Subcutaneous abdominal adipose tissue (tissue), 5 donors: ENCODE measurements around the gene KATNB1.

Source experiments
- H3K27ac ChIP-seq: one replicate; pipeline ENCODE4 v1.7.0; 2013; ENCODE audit warnings: low read depth, mild to moderate bottlenecking, inconsistent platforms, low read length, moderate library complexity
- H3K27me3 ChIP-seq, 5 donors: one replicate each; pipeline ENCODE4 v1.7.0; 2013; ENCODE audit warnings: low read length in 5 of 5, inconsistent platforms in 1 of 5; ENCODE audit not compliant: control insufficient read depth in 5 of 5, insufficient read depth in 4 of 5
- H3K36me3 ChIP-seq, 5 donors: one replicate each; pipeline ENCODE4 v1.7.0; 2013; ENCODE audit warnings: low read length in 5 of 5; ENCODE audit not compliant: control insufficient read depth in 5 of 5, insufficient read depth in 5 of 5
- H3K4me1 ChIP-seq, 5 donors: one replicate each; pipeline ENCODE4 v1.7.0; 2013; ENCODE audit warnings: low read length in 5 of 5, mild to moderate bottlenecking in 3 of 5, moderate library complexity in 1 of 5; ENCODE audit not compliant: control insufficient read depth in 5 of 5, insufficient read depth in 5 of 5
- H3K4me3 ChIP-seq, 5 donors: one replicate each; pipeline ENCODE4 v1.7.0; 2013; ENCODE audit warnings: low read length in 5 of 5, low read depth in 1 of 5
- H3K9ac ChIP-seq, 5 donors: one replicate each; pipeline ENCODE4 v1.7.0; 2013; ENCODE audit warnings: low read length in 5 of 5, mild to moderate bottlenecking in 4 of 5, moderate library complexity in 3 of 5
- H3K9me3 ChIP-seq, 5 donors: one replicate each; pipeline ENCODE4 v1.7.0; 2013; ENCODE audit warnings: low read length in 5 of 5; ENCODE audit not compliant: control insufficient read depth in 5 of 5
- donor health status: healthy.
- donor health status: healthy.
- donor health status: healthy.
- donor health status: healthy.
- donor health status: healthy.

Gene KATNB1

GRCh38 chr16:57735755-57736418 lies at the start of gene KATNB1:
TSS of gene KATNB1 (plus strand) at chr16:57735770. CDS start at chr16:57737244, 1,474 bp downstream.
- Histone ChIP-seq H3K36me3 (peaks cover 0 to 4% (median 0%) of the 10 kb centered on the region in 5 donors), H3K4me3 (peak within 1 kb of the TSS; percentile 82 to 97 (median 92)), H3K27ac (peak within 1 kb of the TSS; percentile 51), H3K9ac (peak within 1 kb of the TSS; percentile 11 to 96 (median 90)), H3K4me1 (peaks cover 6 to 27% (median 23%) of the 10 kb centered on the region in 5 donors), H3K9me3 (no peaks in the 10 kb centered on the region), H3K27me3 (no peaks in the 10 kb centered on the region)

DNA sequence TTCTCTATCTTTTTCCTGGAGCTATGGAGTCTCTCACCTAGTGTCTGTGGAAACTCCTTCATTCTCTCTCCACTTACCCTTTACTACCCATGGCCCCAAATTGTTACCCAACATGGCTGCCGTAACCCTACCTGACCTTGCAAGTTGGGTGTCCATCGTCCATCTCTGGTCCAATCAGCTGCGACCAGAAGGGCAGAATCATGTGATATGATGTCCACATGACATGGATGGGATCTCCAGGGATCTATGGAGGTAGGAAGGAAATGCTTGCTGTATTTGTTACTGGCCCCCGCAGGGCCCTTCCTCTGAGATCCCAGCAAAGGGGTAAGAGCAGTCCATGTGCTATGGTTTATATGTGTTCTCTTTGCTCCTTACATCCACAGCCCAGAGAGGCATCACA lies 49.0 kb upstream of the KATNB1 start:
- H3K4me3 ChIP-seq = no peak overlapping the region
- peaks cover 0 to 4% (median 0%) of the 10 kb centered on the region in 5 donors for H3K4me1 ChIP-seq

DNA sequence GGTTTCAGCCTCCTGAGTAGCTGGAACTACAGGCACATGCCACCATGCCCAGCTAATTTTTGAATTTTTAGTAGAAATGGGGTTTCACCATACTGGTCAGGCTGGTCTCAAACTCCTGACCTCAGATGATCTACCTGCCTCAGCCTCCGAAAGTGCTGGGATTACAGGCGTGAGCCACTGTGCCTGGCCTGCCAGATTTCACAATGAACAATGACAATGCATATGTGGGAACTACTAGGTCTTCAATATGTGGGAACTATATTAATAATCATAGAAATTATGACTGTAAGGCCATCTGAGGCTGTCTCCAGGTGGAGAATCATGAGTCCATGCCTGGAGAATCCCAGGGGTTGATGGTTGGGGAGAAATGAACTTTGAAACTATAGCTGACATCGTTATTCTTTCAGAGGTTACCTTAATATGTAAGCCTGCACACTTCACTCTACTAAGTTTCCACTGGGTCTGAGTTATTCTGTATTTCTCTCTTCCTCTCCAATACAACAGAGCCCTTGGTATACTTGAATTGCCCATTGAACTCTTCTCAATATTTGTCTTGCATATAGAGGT lies 48.1 kb upstream of the KATNB1 start:
- Histone ChIP-seq H3K27ac (no peak overlapping the region), H3K4me1 (peaks cover 0 to 4% (median 0%) of the 10 kb centered on the region in 5 donors), H3K9ac (no peak overlapping the region), H3K36me3 (no peaks in the 10 kb centered on the region), H3K4me3 (no peak overlapping the region), H3K9me3 (no peaks in the 10 kb centered on the region), H3K27me3 (peaks cover 6 to 20% (median 10%) of the 10 kb centered on the region in 5 donors)

More for the DNA sequence above, 49.0 kb upstream of the KATNB1 start:
- no peaks in the 10 kb centered on the region for H3K36me3 ChIP-seq
- no peak overlapping the region for H3K9ac ChIP-seq
- no peaks in the 10 kb centered on the region for H3K9me3 ChIP-seq
- H3K27me3 ChIP-seq = peaks cover 6 to 20% (median 10%) of the 10 kb centered on the region in 5 donors
- no peak overlapping the region for H3K27ac ChIP-seq

DNA sequence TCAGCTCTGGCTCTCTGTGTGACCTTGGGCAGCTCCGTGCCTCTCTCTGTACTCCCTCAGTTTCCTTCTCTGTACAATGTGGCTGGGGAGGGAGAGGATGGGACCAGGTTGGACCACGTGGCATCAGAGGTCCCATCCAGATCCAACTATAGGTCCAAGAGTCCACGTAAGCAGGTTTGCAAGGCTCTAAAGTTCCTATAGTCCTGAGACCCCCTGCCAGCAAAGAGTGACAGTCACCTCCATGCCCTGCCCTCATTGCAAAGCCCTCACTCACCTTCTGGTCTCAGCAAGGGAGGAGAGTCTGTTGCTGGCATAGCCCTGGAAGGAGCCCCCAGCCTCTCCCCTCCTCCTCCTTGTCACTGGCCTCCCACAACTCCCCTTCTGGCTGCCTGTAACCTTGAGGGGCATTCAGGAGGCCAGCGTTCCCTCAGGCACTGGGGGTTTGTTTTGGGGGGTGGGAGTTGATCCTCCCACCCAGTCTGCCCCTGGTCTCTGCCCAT lies 47.0 kb upstream of the KATNB1 start:
- H3K9ac ChIP-seq = no peak overlapping the region
- H3K4me3 ChIP-seq = no peak overlapping the region
- H3K27me3 ChIP-seq = peaks cover 6 to 20% (median 10%) of the 10 kb centered on the region in 5 donors
- peaks cover 0 to 4% (median 0%) of the 10 kb centered on the region in 5 donors for H3K4me1 ChIP-seq
- no peaks in the 10 kb centered on the region for H3K9me3 ChIP-seq
- H3K27ac ChIP-seq = no peak overlapping the region
- H3K36me3 ChIP-seq = no peaks in the 10 kb centered on the region

GRCh38 chr16:57688987-57689761 lies 46.4 kb upstream of the KATNB1 start:
- H3K27ac ChIP-seq = no peak overlapping the region
- no peaks in the 10 kb centered on the region for H3K36me3 ChIP-seq
- no peak overlapping the region for H3K9ac ChIP-seq
- no peaks in the 10 kb centered on the region for H3K9me3 ChIP-seq
- peaks cover 0 to 4% (median 0%) of the 10 kb centered on the region in 5 donors for H3K4me1 ChIP-seq
- H3K4me3 ChIP-seq = no peak overlapping the region
- H3K27me3 ChIP-seq = peaks cover 6 to 20% (median 11%) of the 10 kb centered on the region in 5 donors

DNA sequence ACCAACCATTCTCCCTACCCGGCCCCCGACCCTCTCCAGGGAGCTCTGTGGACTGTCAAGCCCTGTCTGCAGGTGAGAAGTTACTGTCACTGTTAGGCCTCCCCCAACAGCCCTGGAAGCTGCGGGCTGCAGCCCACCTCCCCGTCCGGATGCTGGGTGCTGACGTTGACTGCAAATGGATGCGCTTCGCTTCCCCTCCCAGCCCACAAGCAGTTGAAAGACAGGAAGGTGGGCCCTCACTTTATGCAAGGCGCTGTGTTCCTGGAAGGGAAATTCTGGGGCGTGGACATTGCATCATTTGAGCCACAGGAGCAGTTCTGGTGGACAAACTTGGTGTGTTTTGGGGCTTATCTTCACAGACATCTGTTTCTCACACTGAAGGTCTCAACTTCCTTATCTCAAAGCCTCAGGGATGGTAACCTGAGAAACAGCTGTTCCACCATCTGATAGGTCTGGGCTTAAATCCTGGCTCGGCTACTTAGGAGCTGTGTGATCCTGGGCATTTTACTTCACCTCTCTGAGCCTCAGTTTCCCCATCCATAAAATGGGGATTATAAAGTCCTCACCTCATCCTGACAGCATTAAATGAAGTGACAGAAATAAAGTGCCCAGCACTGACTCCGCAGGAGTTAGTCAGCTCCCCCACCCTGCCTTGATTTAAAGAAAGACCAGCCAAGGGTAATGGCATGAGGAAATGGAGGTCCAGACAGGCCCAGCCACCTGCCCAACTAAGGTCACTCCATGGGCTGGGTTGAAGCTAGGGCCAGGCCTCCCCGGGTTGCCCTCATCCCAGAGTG lies 45.6 kb upstream of the KATNB1 start:
- no peaks in the 10 kb centered on the region for H3K9me3 ChIP-seq
- peaks cover 5 to 15% (median 13%) of the 10 kb centered on the region in 5 donors for H3K27me3 ChIP-seq
- peaks cover 0 to 8% (median 0%) of the 10 kb centered on the region in 5 donors for H3K4me1 ChIP-seq
- no peak overlapping the region for H3K9ac ChIP-seq
- H3K36me3 ChIP-seq = no peaks in the 10 kb centered on the region
- no peak overlapping the region for H3K27ac ChIP-seq
- no peak overlapping the region for H3K4me3 ChIP-seq

GRCh38 chr16:57690782-57691471 lies 44.6 kb upstream of the KATNB1 start:
- H3K36me3 ChIP-seq = no peaks in the 10 kb centered on the region
- H3K4me3 ChIP-seq = no peak overlapping the region
- no peak overlapping the region for H3K27ac ChIP-seq
- no peaks in the 10 kb centered on the region for H3K9me3 ChIP-seq
- H3K9ac ChIP-seq = no peak overlapping the region
- H3K4me1 ChIP-seq = peaks cover 0 to 8% (median 0%) of the 10 kb centered on the region in 5 donors
- peaks cover 5 to 15% (median 13%) of the 10 kb centered on the region in 5 donors for H3K27me3 ChIP-seq

GRCh38 chr16:57692636-57693035 lies 42.9 kb upstream of the KATNB1 start:
- Histone ChIP-seq H3K27me3 (peaks cover 5 to 15% (median 13%) of the 10 kb centered on the region in 5 donors), H3K4me3 (no peak overlapping the region), H3K9me3 (no peaks in the 10 kb centered on the region), H3K36me3 (no peaks in the 10 kb centered on the region), H3K27ac (no peak overlapping the region), H3K4me1 (peaks cover 0 to 8% (median 0%) of the 10 kb centered on the region in 5 donors), H3K9ac (no peak overlapping the region)

DNA sequence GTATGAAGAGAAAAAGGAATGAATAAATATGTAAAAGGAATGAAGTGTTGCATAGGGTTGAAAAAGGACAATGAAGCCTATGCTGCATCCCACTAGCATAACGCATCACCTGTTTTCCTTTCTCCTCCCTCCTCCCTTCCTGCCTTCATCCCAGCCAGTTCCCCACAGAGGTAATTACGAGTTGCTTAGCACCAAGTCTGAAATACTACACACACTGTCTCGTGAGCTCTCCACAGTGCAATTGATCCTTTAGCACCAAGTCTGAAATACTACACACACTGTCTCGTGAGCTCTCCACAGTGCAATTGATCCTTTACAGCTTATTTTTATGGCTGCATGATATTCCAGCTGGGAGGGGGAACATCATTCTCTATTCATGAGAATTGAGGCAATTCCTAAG lies 42.0 kb upstream of the KATNB1 start:
- H3K4me3 ChIP-seq = no peak overlapping the region
- peaks cover 5 to 15% (median 13%) of the 10 kb centered on the region in 5 donors for H3K27me3 ChIP-seq
- no peak overlapping the region for H3K27ac ChIP-seq
- no peak overlapping the region for H3K9ac ChIP-seq
- peaks cover 0 to 8% (median 0%) of the 10 kb centered on the region in 5 donors for H3K4me1 ChIP-seq
- no peaks in the 10 kb centered on the region for H3K9me3 ChIP-seq
- no peaks in the 10 kb centered on the region for H3K36me3 ChIP-seq
